ENCODE data around the gene LTB4R. TPM values are rescaled to one million over a fixed set of nuclear protein-coding genes. Genes with fewer than 3 reads are reported as not detected.

The LTB4R gene
- polyA plus RNA-seq, 1 experiment: 0.98 TPM

- DNase-seq (ENCODE audit: low read depth, low spot score): no peak
- Histone ChIP-seq H3K9me3 (ENCODE audit: control insufficient read depth, insufficient read depth, low read length) (no peaks in the 10 kb centered on the region), H3K4me3 (ENCODE audit: low read depth, low read length) (no peak overlapping the region), H3K27me3 (ENCODE audit: control insufficient read depth, insufficient read depth, low read length) (no peaks in the 10 kb centered on the region), H3K27ac (ENCODE audit: low read depth, low read length) (no peak overlapping the region)
- no peak for TF ChIP-seq CTCF (IDR thresholded peaks at IDR 0.05; ENCODE audit: low read depth, low read length)
- ChIA-PET CTCF (interaction anchor here (0.7 to 1.5 kb wide), 4 partner anchors 18 to 36 kb away, joined by 3 to 4 read pairs (median 3); partner anchors contain the start of genes CIDEB and TINF2), POLR2A (no interaction called here)
Measured at GRCh38 chr14:24278424-24278823, 32.9 kb upstream of the LTB4R start.

- TF ChIP-seq CTCF (IDR thresholded peaks at IDR 0.05; ENCODE audit: low read depth, low read length): 0 out of 2 replicates have a peak, but pooled peaks have one; percentile 2
- no peak overlapping the region for H3K4me3 ChIP-seq (ENCODE audit: low read depth, low read length)
- ChIA-PET CTCF (interaction anchor here (0.5 to 2.8 kb wide), 5 partner anchors 9 to 37 kb away, joined by 3 to 9 read pairs (median 3); partner anchors contain the start of genes CIDEB and TINF2), POLR2A (interaction anchor here (0.8 kb wide), 1 partner anchor 20 kb away, joined by 3 read pairs; the partner anchor contains the start of genes DHRS1 and NOP9)
- no peak for DNase-seq (ENCODE audit: low read depth, low spot score)
- no peaks in the 10 kb centered on the region for H3K9me3 ChIP-seq (ENCODE audit: control insufficient read depth, insufficient read depth, low read length)
- H3K27ac ChIP-seq (ENCODE audit: low read depth, low read length): no peak overlapping the region
- no peaks in the 10 kb centered on the region for H3K27me3 ChIP-seq (ENCODE audit: control insufficient read depth, insufficient read depth, low read length)
Measured at GRCh38 chr14:24279301-24280186, 31.8 kb upstream of the LTB4R start.

- DNase-seq (ENCODE audit: low read depth, low spot score): no peak
- H3K27me3 ChIP-seq (ENCODE audit: control insufficient read depth, insufficient read depth, low read length): no peaks in the 10 kb centered on the region
- TF ChIP-seq CTCF (IDR thresholded peaks at IDR 0.05; ENCODE audit: low read depth, low read length): no peak
- POLR2A ChIA-PET: no interaction called here
- no peak overlapping the region for H3K27ac ChIP-seq (ENCODE audit: low read depth, low read length)
- CTCF ChIA-PET: interaction anchor here (1.3 to 2.8 kb wide), 2 partner anchors 9 to 16 kb away, joined by 3 to 9 read pairs; partner anchors contain the start of gene RABGGTA
- H3K9me3 ChIP-seq (ENCODE audit: control insufficient read depth, insufficient read depth, low read length): no peaks in the 10 kb centered on the region
- H3K4me3 ChIP-seq (ENCODE audit: low read depth, low read length): no peak overlapping the region
Measured at GRCh38 chr14:24280797-24281460, 30.4 kb upstream of the LTB4R start.

- H3K9me3 ChIP-seq (ENCODE audit: control insufficient read depth, insufficient read depth, low read length): no peaks in the 10 kb centered on the region
- CTCF ChIA-PET: interaction anchor here (2.8 kb wide), 1 partner anchor 15 kb away, joined by 9 read pairs; no protein-coding TSS in a partner anchor
- POLR2A ChIA-PET: no interaction called here
- no peak for TF ChIP-seq CTCF (IDR thresholded peaks at IDR 0.05; ENCODE audit: low read depth, low read length)
- H3K27ac ChIP-seq (ENCODE audit: low read depth, low read length): no peak overlapping the region
- DNase-seq (ENCODE audit: low read depth, low spot score): no peak
- no peak overlapping the region for H3K4me3 ChIP-seq (ENCODE audit: low read depth, low read length)
- no peaks in the 10 kb centered on the region for H3K27me3 ChIP-seq (ENCODE audit: control insufficient read depth, insufficient read depth, low read length)
Measured at GRCh38 chr14:24281636-24282035, 29.7 kb upstream of the LTB4R start.
